Transverse colon (tissue), 4 donors: ENCODE data around the gene GBP5.

Experiments
- POLR2A ChIP-seq: fragments of 450-650 bp; IDR thresholded peaks from one replicate; pipeline ENCODE4 v1.6.1; 2016; ENCODE audit warnings: antibody characterized with exemption, mild to moderate bottlenecking, moderate library complexity
- POLR2AphosphoS5 ChIP-seq, 3 donors: sonication (generic); formaldehyde crosslinking; IDR thresholded peaks; one replicate each; pipeline ENCODE4 v1.6.1; 2016; ENCODE audit warnings: antibody characterized with exemption in 3 of 3
- TF ChIP-seq, protein P1 (sequence below), 5 experiments: fragments of 200-600 bp in 3 of 5; fragments of 450-650 bp in 2 of 5; sonication (generic) in 3 of 5; IDR thresholded peaks; 1 replicate in 2 of 5; 2 replicates in 3 of 5; pipeline ENCODE4 v1.5.1; 2016 to 2017; ENCODE audit warnings: antibody characterized with exemption in 5 of 5, inconsistent platforms in 3 of 5, mild to moderate bottlenecking in 2 of 5, moderate library complexity in 1 of 5

DNA sequence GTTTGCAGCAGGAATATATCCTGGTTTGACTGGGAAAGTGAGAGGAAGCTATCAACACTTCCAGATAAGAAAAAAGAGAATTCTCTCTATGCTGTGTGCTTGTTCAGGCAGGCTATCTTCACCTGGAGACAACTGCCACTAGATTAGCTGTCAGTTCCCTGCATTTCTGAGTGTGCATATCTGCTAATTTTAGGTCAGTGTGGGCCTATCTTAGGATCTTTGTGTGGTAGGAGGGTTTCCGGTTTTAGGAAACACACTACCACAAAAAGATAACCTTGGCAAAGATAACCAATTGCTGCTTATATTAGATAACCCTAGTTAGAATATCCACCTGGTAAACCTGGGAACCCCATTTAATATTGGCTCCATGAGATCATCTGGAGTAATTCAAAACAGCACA lies 22.5 kb upstream of the GBP5 start:
- TF ChIP-seq POLR2A = no peak
- TF ChIP-seq, protein P1, sequence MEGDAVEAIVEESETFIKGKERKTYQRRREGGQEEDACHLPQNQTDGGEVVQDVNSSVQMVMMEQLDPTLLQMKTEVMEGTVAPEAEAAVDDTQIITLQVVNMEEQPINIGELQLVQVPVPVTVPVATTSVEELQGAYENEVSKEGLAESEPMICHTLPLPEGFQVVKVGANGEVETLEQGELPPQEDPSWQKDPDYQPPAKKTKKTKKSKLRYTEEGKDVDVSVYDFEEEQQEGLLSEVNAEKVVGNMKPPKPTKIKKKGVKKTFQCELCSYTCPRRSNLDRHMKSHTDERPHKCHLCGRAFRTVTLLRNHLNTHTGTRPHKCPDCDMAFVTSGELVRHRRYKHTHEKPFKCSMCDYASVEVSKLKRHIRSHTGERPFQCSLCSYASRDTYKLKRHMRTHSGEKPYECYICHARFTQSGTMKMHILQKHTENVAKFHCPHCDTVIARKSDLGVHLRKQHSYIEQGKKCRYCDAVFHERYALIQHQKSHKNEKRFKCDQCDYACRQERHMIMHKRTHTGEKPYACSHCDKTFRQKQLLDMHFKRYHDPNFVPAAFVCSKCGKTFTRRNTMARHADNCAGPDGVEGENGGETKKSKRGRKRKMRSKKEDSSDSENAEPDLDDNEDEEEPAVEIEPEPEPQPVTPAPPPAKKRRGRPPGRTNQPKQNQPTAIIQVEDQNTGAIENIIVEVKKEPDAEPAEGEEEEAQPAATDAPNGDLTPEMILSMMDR (IDR thresholded peaks at IDR 0.05) = no peak
- TF ChIP-seq POLR2AphosphoS5 (IDR thresholded peaks at IDR 0.05) = no peak
